HepG2 (cell line): ENCODE measurements around the gene SLC25A48.

Source experiments
- ATF2 ChIP-seq: sonication (generic); formaldehyde crosslinking; IDR thresholded peaks from 2 replicates; pipeline ENCODE4 v1.4.0; 2020; ENCODE audit warnings: missing genetic modification reagents
- HDAC2 ChIP-seq: sonication (generic); formaldehyde crosslinking; IDR thresholded peaks from 2 replicates; pipeline ENCODE4 v1.4.0; 2020; ENCODE audit warnings: missing genetic modification reagents
- MEIS1 ChIP-seq: sonication (generic); formaldehyde crosslinking; IDR thresholded peaks from 2 replicates; pipeline ENCODE4 v1.9.0; 2021; ENCODE audit warnings: mild to moderate bottlenecking, missing genetic modification reagents, moderate library complexity, borderline replicate concordance
- MTA1 ChIP-seq: sonication (generic); formaldehyde crosslinking; IDR thresholded peaks from 2 replicates; pipeline ENCODE4 v1.4.0; 2020; ENCODE audit warnings: missing genetic modification reagents, mild to moderate bottlenecking, borderline replicate concordance
- NRL ChIP-seq: sonication (generic); formaldehyde crosslinking; IDR thresholded peaks from 2 replicates; pipeline ENCODE4 v1.5.0; 2020; ENCODE audit warnings: missing genetic modification reagents, mild to moderate bottlenecking, moderate library complexity, borderline replicate concordance
- RAD21 ChIP-seq: fragments of 450-650 bp; formaldehyde crosslinking; IDR thresholded peaks from 2 replicates; pipeline ENCODE4 v1.5.0; 2020; ENCODE audit warnings: mild to moderate bottlenecking
- TAF1 ChIP-seq: sonication (generic); formaldehyde crosslinking; IDR thresholded peaks from 2 replicates; pipeline ENCODE4 v1.4.0; 2020; ENCODE audit warnings: missing genetic modification reagents
- THRA ChIP-seq: sonication (generic); formaldehyde crosslinking; IDR thresholded peaks from 2 replicates; pipeline ENCODE4 v1.4.0; 2020; ENCODE audit warnings: missing genetic modification reagents, borderline replicate concordance
- ZBTB44 ChIP-seq: sonication (generic); formaldehyde crosslinking; IDR thresholded peaks from 2 replicates; pipeline ENCODE4 v1.4.0; 2020; ENCODE audit warnings: missing genetic modification reagents
- ZNF232 ChIP-seq: sonication (generic); formaldehyde crosslinking; IDR thresholded peaks from 2 replicates; pipeline ENCODE4 v1.4.0; 2020; ENCODE audit warnings: missing genetic modification reagents, borderline replicate concordance
- ZNF567 ChIP-seq: sonication (generic); formaldehyde crosslinking; IDR thresholded peaks from 2 replicates; pipeline ENCODE4 v1.8.1; 2023; ENCODE audit warnings: mild to moderate bottlenecking, missing genetic modification reagents, borderline replicate concordance
- ZNF709 ChIP-seq: sonication (generic); formaldehyde crosslinking; IDR thresholded peaks from 2 replicates; pipeline ENCODE4 v1.5.0; 2020; ENCODE audit warnings: mild to moderate bottlenecking, missing genetic modification reagents
- ZNF710 ChIP-seq: sonication (generic); formaldehyde crosslinking; IDR thresholded peaks from 2 replicates; pipeline ENCODE4 v1.5.0; 2020; ENCODE audit warnings: mild to moderate bottlenecking, missing genetic modification reagents, borderline replicate concordance

- TF ChIP-seq ZNF710 (CRISPR knock-in tag) (no peak), HDAC2 (CRISPR knock-in tag) (no peak), ZBTB44 (CRISPR knock-in tag) (no peak), MEIS1 (CRISPR knock-in tag) (no peak), RAD21 (CRISPR knock-in tag) (no peak), NRL (CRISPR knock-in tag) (no peak), ZNF567 (CRISPR knock-in tag) (no peak), MTA1 (CRISPR knock-in tag) (no peak), ZNF709 (no peak), ZNF232 (CRISPR knock-in tag) (no peak), TAF1 (CRISPR knock-in tag) (no peak), THRA (CRISPR knock-in tag) (no peak), ATF2 (CRISPR knock-in tag) (no peak)
Observed at GRCh38 chr5:135891791-135892190, 57.3 kb downstream of the SLC25A48 start.
